GM18498 (cell line): ENCODE measurements around the gene TGFBR3L.

Source experiments
- ATAC-seq: cut with Tn5 transposase; IDR thresholded peaks from one replicate; pipeline ENCODE4 v1.9.1; 2021; ENCODE audit warnings: mild to moderate bottlenecking, moderate library complexity; ENCODE audit not compliant: unreplicated experiment

TGFBR3L gene

GRCh38 chr19:7903244-7904073, 11.2 kb upstream of the TGFBR3L start, which contains the start of gene MAP2K7:
TSS of gene MAP2K7 (plus strand) at chr19:7903877. CDS start at chr19:7903945, 68 bp downstream.
- peak; percentile 86 for ATAC-seq

DNA sequence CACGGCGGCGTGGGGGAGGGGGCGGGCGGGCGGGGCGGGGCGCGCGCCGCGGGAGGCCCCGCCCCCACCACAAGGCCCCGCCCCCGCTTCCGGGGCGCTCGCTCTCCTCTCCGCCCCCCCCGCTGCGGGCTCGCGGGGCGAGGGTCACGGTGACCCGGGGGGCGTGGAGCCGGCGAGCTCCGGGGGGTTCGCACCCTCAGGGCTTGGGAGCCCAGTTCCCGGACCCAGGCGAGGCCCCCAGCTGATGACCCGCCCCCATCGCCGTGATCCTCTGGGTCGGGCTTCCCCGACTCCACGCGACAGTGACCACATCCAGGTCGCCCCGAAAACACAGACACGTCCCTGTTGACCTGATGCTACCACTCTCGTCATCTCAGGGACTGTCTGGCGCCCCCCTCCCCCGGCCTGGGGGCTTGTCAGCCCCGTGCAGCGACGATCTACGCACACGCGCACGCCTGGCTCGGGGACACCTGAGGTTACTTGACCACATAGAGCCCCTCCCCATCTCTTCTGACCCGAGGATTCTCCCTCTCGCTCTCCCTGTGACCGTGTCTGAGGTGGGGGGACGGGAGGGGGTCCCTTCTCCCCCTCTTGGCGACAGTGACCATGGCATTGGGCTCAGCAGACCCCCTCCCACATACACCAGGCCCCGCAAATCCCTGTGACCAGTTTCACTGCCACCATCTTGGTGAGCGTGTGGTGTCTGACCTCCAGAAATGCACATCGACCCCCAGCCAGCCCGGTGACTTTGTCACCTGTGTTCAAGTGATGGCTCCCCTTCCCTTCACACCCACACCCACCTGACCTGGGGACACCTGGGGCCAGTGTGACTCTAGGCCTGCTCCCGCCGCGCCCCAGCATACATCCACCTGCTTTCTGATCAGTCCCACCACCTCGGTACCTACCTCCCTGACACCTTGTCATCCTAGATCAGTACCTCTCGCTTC, 10.3 kb upstream of the TGFBR3L start:
- ATAC-seq, result peak; percentile 39

- ATAC-seq, result no peak
Observed at GRCh38 chr19:7905268-7905667, 9.4 kb upstream of the TGFBR3L start.

GRCh38 chr19:7905859-7906258, 8.8 kb upstream of the TGFBR3L start:
- no peak for ATAC-seq

DNA sequence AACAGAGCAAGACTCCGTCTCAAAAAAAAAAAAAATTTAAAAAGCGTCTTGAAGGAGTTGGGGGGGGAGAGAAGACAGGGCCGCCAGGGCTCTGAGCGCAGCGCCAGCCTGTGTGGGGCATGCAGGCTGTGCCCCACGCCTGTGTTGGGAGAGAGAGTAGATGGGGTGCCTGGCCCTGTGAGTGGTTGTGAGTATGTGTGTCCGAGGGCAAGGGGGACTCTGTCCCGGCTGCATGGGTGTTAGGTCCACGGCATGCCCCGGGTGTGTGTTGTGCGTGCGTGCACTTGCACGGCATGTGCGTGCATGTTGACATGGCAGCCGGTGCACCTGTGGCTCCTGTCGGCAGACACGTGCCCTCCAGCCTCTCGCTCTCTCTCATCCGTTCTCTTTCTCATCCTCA, 7.5 kb upstream of the TGFBR3L start:
- no peak for ATAC-seq

DNA sequence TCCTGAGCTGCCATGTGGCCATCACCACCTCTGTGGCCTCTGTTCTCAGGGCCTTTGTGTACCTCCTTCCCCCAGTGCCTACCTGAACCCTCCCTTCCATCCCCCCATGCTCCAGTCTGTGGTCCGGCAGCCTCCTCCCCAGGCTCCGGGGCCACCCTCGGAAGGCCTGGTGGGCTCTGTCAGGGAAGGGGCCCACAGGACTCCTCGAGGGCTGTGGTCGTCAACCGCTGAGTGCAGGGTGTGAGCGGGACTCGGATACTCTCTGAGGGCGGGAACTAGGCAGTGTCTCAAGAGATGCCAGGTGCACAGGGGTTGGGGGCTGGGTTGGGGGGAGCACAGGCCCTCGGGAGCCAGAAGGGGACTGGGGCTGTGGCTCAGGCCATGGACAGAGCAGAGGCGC, 7.1 kb upstream of the TGFBR3L start:
- ATAC-seq, result no peak

GRCh38 chr19:7908078-7908699, 6.4 kb upstream of the TGFBR3L start:
- no peak for ATAC-seq

- ATAC-seq, result no peak
Observed at GRCh38 chr19:7908742-7909461, 5.7 kb upstream of the TGFBR3L start.

- no peak for ATAC-seq
Observed at GRCh38 chr19:7909471-7910067, 5.1 kb upstream of the TGFBR3L start.

GRCh38 chr19:7910321-7911161, 4.1 kb upstream of the TGFBR3L start:
- no peak for ATAC-seq

- ATAC-seq, result no peak
Observed at GRCh38 chr19:7911508-7912143, 3.0 kb upstream of the TGFBR3L start.

DNA sequence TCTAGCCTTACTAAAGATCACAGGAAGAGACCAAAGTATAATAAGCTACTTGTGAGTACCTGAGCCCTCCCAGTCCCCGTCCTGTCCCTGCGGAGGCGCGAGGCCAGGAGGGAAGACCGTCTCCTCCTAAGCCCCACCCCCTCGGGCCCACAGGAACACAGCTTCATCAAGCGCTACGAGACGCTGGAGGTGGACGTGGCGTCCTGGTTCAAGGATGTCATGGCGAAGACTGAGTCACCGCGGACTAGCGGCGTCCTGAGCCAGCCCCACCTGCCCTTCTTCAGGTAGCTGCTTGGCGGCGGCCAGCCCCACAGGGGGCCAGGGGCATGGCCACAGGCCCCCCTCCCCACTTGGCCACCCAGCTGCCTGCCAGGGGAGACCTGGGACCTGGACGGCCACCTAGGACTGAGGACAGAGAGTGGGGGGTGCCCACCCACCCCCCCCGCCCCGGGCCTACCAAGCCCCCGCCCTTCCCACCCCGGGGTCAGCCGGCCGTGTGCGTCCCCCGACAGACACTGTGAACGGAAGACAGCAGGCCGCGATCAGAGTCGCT, 2.4 kb upstream of the TGFBR3L start:
- ATAC-seq, result no peak

GRCh38 chr19:7912697-7913564, 1.7 kb upstream of the TGFBR3L start:
- ATAC-seq, result no peak

- ATAC-seq, result no peak
Observed at GRCh38 chr19:7913652-7914051, 978 bp upstream of the TGFBR3L start.

DNA sequence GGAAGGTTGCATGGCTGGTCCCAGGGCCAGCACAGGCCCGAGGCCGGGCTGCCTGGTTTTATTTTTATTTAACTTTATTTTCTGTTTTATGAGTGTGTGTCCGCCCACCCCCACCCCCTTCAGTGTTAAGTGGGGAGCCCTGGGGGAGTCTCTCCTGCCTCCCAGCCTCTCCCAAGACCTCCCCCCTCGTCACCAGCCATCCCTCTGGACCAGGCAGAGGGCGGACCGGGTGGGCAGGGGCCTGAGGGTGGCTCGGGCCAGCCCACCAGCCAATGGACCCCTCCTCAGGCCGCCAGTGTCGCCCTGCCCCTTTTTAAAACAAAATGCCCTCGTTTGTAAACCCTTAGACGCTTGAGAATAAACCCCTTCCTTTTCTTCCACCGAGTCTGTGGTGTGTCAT, 531 bp upstream of the TGFBR3L start:
- ATAC-seq, result no peak

GRCh38 chr19:7915250-7916102, 846 bp downstream of the TGFBR3L start:
- ATAC-seq, result no peak
